OCI-M1 (cell line): ENCODE results near the gene AMY1A.
"Not testable (repeated sequence)": the region's sequence is repeated elsewhere in the genome, so short reads cannot be mapped to it uniquely, and the experiment has no call there.

Experiments
- DNase-seq: peaks from one replicate; lab custom pipeline; 2025; lab: John Stamatoyannopoulos, UW

Gene AMY1A

GRCh38 chr1:103655460-103655859 lies at the start of gene AMY1A:
AMY1A (plus strand) TSS chr1:103655760; CDS start chr1:103656331, 571 bp downstream.
- DNase-seq, result not testable (repeated sequence)

- no peak for DNase-seq
Measured at GRCh38 chr1:103616362-103616761, 39.2 kb upstream of the AMY1A start.

GRCh38 chr1:103616994-103617477 lies 38.5 kb upstream of the AMY1A start, which contains the start of gene AMY2A:
AMY2A (plus strand) TSS chr1:103617427; CDS start chr1:103617441, 14 bp downstream.
- DNase-seq, result not testable (repeated sequence)

- not testable (repeated sequence) for DNase-seq
Measured at GRCh38 chr1:103627436-103627835, 28.1 kb upstream of the AMY1A start.

- not testable (repeated sequence) for DNase-seq
Measured at GRCh38 chr1:103641194-103641593, 14.4 kb upstream of the AMY1A start.

- not testable (repeated sequence) for DNase-seq
Measured at GRCh38 chr1:103643908-103644307, 11.7 kb upstream of the AMY1A start.

GRCh38 chr1:103650305-103650704 lies 5.3 kb upstream of the AMY1A start:
- DNase-seq, result not testable (repeated sequence)

GRCh38 chr1:103650889-103651288 lies 4.7 kb upstream of the AMY1A start:
- DNase-seq, result not testable (repeated sequence)

GRCh38 chr1:103654133-103654532 lies 1.4 kb upstream of the AMY1A start:
- DNase-seq, result not testable (repeated sequence)

GRCh38 chr1:103676335-103676734 lies 20.8 kb downstream of the AMY1A start:
- not testable (repeated sequence) for DNase-seq

- DNase-seq, result not testable (repeated sequence)
Measured at GRCh38 chr1:103696110-103696509, 40.5 kb downstream of the AMY1A start, which contains the start of gene AMY1B. AMY1B (minus strand) TSS chr1:103696210; CDS start chr1:103695639, 571 bp downstream.

GRCh38 chr1:103697430-103697829 lies 41.9 kb downstream of the AMY1A start:
- DNase-seq, result not testable (repeated sequence)

GRCh38 chr1:103700669-103701068 lies 45.1 kb downstream of the AMY1A start:
- not testable (repeated sequence) for DNase-seq

GRCh38 chr1:103701256-103701655 lies 45.7 kb downstream of the AMY1A start:
- not testable (repeated sequence) for DNase-seq

- DNase-seq, result not testable (repeated sequence)
Measured at GRCh38 chr1:103707670-103708069, 52.1 kb downstream of the AMY1A start.

- DNase-seq, result not testable (repeated sequence)
Measured at GRCh38 chr1:103710381-103710780, 54.8 kb downstream of the AMY1A start.
